Heart left ventricle (tissue), 16 donors: ENCODE data around the gene SASH3. TPM values are rescaled to one million over a fixed set of nuclear protein-coding genes. Genes with fewer than 3 reads are reported as not detected.

Experiments used
- ATAC-seq, 4 donors: fragments of 200-7000 bp; cut with Tn5 transposase; one replicate each; pipeline ENCODE4 v1.9.1; 2020 to 2022; ENCODE audit warnings: moderate library complexity in 4 of 4, mild to moderate bottlenecking in 3 of 4, moderate number of reproducible peaks in 1 of 4
- DNase-seq, 5 donors: peaks; one replicate each; pipeline ENCODE4 v3.0.0-alpha.2; 2020
- H3K27ac ChIP-seq, 12 donors: fragments of 200-600 bp; sonication (generic) in 4 of 12; one replicate each; pipeline versions ENCODE4 v1.5.0 to v1.8.0; 2016 to 2022; ENCODE audit warnings: mild to moderate bottlenecking in 2 of 12
- H3K27me3 ChIP-seq, 9 donors: fragments of 200-600 bp; sonication (generic) in 2 of 9; one replicate each; pipeline versions ENCODE4 v1.5.1 to v1.8.0; 2016 to 2022; ENCODE audit warnings: mild to moderate bottlenecking in 3 of 9
- H3K36me3 ChIP-seq, 9 donors: fragments of 200-600 bp; sonication (generic) in 2 of 9; one replicate each; pipeline versions ENCODE4 v1.5.0 to v1.8.0; 2018 to 2022; ENCODE audit warnings: mild to moderate bottlenecking in 2 of 9
- H3K4me1 ChIP-seq, 12 donors: fragments of 200-600 bp; sonication (generic) in 4 of 12; one replicate each; pipeline versions ENCODE4 v1.5.0 to v1.8.0; 2016 to 2022; ENCODE audit warnings: mild to moderate bottlenecking in 3 of 12
- H3K4me3 ChIP-seq, 12 donors: fragments of 200-600 bp; sonication (generic) in 4 of 12; one replicate each; pipeline versions ENCODE4 v1.5.0 to v1.8.0; 2017 to 2022; ENCODE audit warnings: mild to moderate bottlenecking in 9 of 12, moderate library complexity in 4 of 12
- H3K9me3 ChIP-seq, 12 donors: fragments of 200-600 bp; sonication (generic) in 4 of 12; one replicate each; pipeline versions ENCODE4 v1.5.0 to v1.8.0; 2016 to 2022; ENCODE audit warnings: mild to moderate bottlenecking in 1 of 12
- CTCF ChIP-seq, 12 donors: fragments of 200-600 bp; sonication (generic) in 4 of 12; IDR thresholded peaks; one replicate each; pipeline versions ENCODE4 v1.5.0 to v1.8.0; 2018 to 2022; ENCODE audit warnings: antibody characterized with exemption in 12 of 12, mild to moderate bottlenecking in 5 of 12
- POLR2A ChIP-seq, 2 donors: fragments of 450-650 bp; IDR thresholded peaks; one replicate each; pipeline ENCODE4 v1.6.1; 2017; ENCODE audit warnings: antibody characterized with exemption in 2 of 2, mild to moderate bottlenecking in 2 of 2, moderate library complexity in 2 of 2
- WGBS, 4 donors: extraction: QIAGEN DNeasy Blood & Tissue Kit in 2 of 4; methylation state at CpG; one replicate each; pipeline versions ENCODE4 v1.1.5 to v1.1.7; 2013 to 2018; 5-methylcytosine and 5-hydroxymethylcytosine counted together
- intact Hi-C, 10 donors: fragments of 100-400 bp; cut with DNase I; formaldehyde crosslinking; loops; one replicate each; pipeline versions ENCODE4 v1.11.1 to v1.14.2; 2022
- polyA plus RNA-seq, 2 donors: library from polyadenylated mRNA; stranded (reverse); fragments of 200-250 nt; gene quantifications; one replicate each; pipeline ENCODE4 v1.2.3, GENCODE V29; 2013
- total RNA-seq, 9 donors: library from RNA; depleted of rRNA in 2 of 9; stranded (reverse); fragments of >200 nt in 2 of 9; fragmentation: NEBNext Ultra II Directional in 3 of 9; extraction: Animal tissue kit (Norgen Biotek cat#: 25700) in 3 of 9; gene quantifications; one replicate each; pipeline versions ENCODE4 v1.1.0 to v1.2.4, GENCODE V29; 2016 to 2023
- donor health status: ischemic (EF 13 %, LVEDD 7.1; RV severe dilation, severe dysfunction).
- donor health status: healthy with polysubstance abuse.
- donor health status: DM: no; HTN: yes; CAD: no.
- donor health status: DM: no; HTN: no; CAD: no.
- donor health status: ischemic (EF 25% LVEDD 6.9; RV normal size, moderate dysfunction).
- donor health status: ischemic (EF 25% LVEDD 5.7; RV mildly dilated, moderate dysfunction).
- donor health status: healthy.
- donor health status: DM: yes; HTN: yes; CAD: no.
- donor health status: ischemic (EF 35%, LVEDD 5.7; RV mildly dilated, moderate dysfunction).
- donor health status: nonischemic (EF 11% LVEDD 7.7; RV severe dilation, severe dysfunction).
- donor health status: DM: yes; HTN: yes; CAD: no.
- donor health status: PGD.
- donor health status: ischemic (EF 29% LVEDD 5.4; RV normal size, mild dysfunction).
- donor health status: nonischemic (EF 23%, LVEDD 6.1; RV moderate dilation, normal function).

Gene SASH3
- total and polyA plus RNA-seq, 11 donors: 0.61 to 27.8 (median 1.6) TPM

- no peaks in the 10 kb centered on the region for H3K9me3 ChIP-seq
- peaks cover 0 to 7% (median 0%) of the 10 kb centered on the region in 12 donors for H3K4me1 ChIP-seq
- no peaks in the 10 kb centered on the region for H3K27me3 ChIP-seq
- no peak for ATAC-seq
- intact Hi-C loops: loop anchor here in 2 of 10 donors (10.0 kb wide), 2 partner anchors 78 to 138 kb away; no protein-coding TSS in a partner anchor
- TF ChIP-seq CTCF (IDR thresholded peaks at IDR 0.05): no peak
- no peak overlapping the region for H3K4me3 ChIP-seq
- WGBS, 4 donors: 73 to 92% (median 79%) methylated on average over 7 of the region's 7 CpGs
- no peak overlapping the region for H3K27ac ChIP-seq
- no peak for DNase-seq
- no peaks in the 10 kb centered on the region for H3K36me3 ChIP-seq
Observed at GRCh38 chrX:129746557-129747470, 32.9 kb upstream of the SASH3 start.

GRCh38 chrX:129747533-129747932, 32.2 kb upstream of the SASH3 start:
- 62 to 81% (median 74%) methylated on average over 3 to 4 of the region's 4 CpGs for WGBS, 4 donors
- DNase-seq (no peak), ATAC-seq (no peak)
- no peak for TF ChIP-seq POLR2A (IDR thresholded peaks at IDR 0.05)
- H3K27me3 ChIP-seq: no peaks in the 10 kb centered on the region
- no peak overlapping the region for H3K4me3 ChIP-seq
- H3K27ac ChIP-seq: no peak overlapping the region
- intact Hi-C loops: loop anchor here in 2 of 10 donors (10.0 kb wide), 2 partner anchors 77 to 137 kb away; no protein-coding TSS in a partner anchor
- H3K9me3 ChIP-seq: no peaks in the 10 kb centered on the region
- peaks cover 0 to 4% (median 0%) of the 10 kb centered on the region in 12 donors for H3K4me1 ChIP-seq
- no peaks in the 10 kb centered on the region for H3K36me3 ChIP-seq

GRCh38 chrX:129748305-129748704, 31.4 kb upstream of the SASH3 start:
- TF ChIP-seq CTCF (IDR thresholded peaks at IDR 0.05) (no peak), POLR2A (IDR thresholded peaks at IDR 0.05) (no peak)
- peak in 3 of 4 donors; percentile 62 to 85 (median 71) for ATAC-seq
- H3K27ac ChIP-seq: peak overlapping the region in 1 of 12 donors; percentile 17
- H3K4me3 ChIP-seq: no peak overlapping the region
- no peaks in the 10 kb centered on the region for H3K27me3 ChIP-seq
- no peaks in the 10 kb centered on the region for H3K9me3 ChIP-seq
- H3K4me1 ChIP-seq: no peaks in the 10 kb centered on the region
- intact Hi-C loops: loop anchor here in 2 of 10 donors (10.0 kb wide), 2 partner anchors 76 to 136 kb away; no protein-coding TSS in a partner anchor
- no peaks in the 10 kb centered on the region for H3K36me3 ChIP-seq
- 63 to 74% (median 69%) methylated on average over 4 of the region's 4 CpGs for WGBS, 4 donors
- peak in 1 of 5 donors; percentile 18 for DNase-seq

- ATAC-seq (peak in 1 of 4 donors; percentile 41), DNase-seq (no peak)
- no peaks in the 10 kb centered on the region for H3K27me3 ChIP-seq
- no peaks in the 10 kb centered on the region for H3K4me1 ChIP-seq
- no peaks in the 10 kb centered on the region for H3K9me3 ChIP-seq
- peak overlapping the region in 1 of 12 donors; percentile 29 for H3K27ac ChIP-seq
- H3K36me3 ChIP-seq: no peaks in the 10 kb centered on the region
- no peak overlapping the region for H3K4me3 ChIP-seq
- 35 to 62% (median 54%) methylated on average over 2 of the region's 2 CpGs for WGBS, 4 donors
- TF ChIP-seq CTCF (IDR thresholded peaks at IDR 0.05) (no peak), POLR2A (IDR thresholded peaks at IDR 0.05) (no peak)
- intact Hi-C loops: loop anchor here in 2 of 10 donors (10.0 kb wide), 2 partner anchors 76 to 136 kb away; no protein-coding TSS in a partner anchor
Observed at GRCh38 chrX:129749069-129749468, 30.7 kb upstream of the SASH3 start.
